Retinal pigment epithelial cell (primary cell): Measurements from ENCODE around the gene DTX1.
"Not testable (repeated sequence)": the region's sequence is repeated elsewhere in the genome, so short reads cannot be mapped to it uniquely, and the experiment has no call there.

Experiments used
- DNase-seq: peaks from one replicate; pipeline ENCODE4 v3.0.0-alpha.2; 2010; ENCODE audit warnings: low read depth
- H3K4me3 ChIP-seq: 2 replicates; pipeline ENCODE4 v1.5.1; 2011; ENCODE audit warnings: mild to moderate bottlenecking, low read length, control low read depth, moderate library complexity
- CTCF ChIP-seq: conservative IDR thresholded peaks from 2 replicates; pipeline ENCODE4 v1.5.1; 2011; ENCODE audit warnings: low read depth, low read length, control low read depth, inconsistent platforms

The DTX1 gene

GRCh38 chr12:113137861-113138783 lies 81.6 kb downstream of the DTX1 start:
- no peak for TF ChIP-seq CTCF
- DNase-seq: no peak

DNA sequence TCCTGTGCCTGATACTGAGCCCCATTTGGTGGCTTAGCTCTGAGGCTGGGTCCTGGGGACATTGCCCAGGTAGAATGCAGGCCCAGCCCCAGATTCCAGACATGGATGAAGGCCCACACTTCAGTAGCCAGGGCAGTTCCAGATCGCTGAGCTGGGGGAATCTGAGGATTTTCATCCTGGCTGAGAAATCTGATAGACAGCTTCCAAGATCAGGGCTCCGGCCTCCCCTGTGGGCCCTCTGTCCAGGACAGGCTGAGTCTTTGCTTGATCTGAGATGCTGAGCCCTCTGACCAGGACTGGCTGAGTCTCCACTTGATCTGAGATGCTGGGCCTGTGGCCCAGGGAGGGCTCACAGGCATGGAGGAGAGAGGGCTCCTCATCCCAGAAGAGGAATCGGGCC lies 82.3 kb downstream of the DTX1 start:
- no peak for DNase-seq
- no peak overlapping the region for H3K4me3 ChIP-seq
- TF ChIP-seq CTCF: no peak

More at GRCh38 chr12:113137861-113138783, 81.6 kb downstream of the DTX1 start:
- H3K4me3 ChIP-seq: no peak overlapping the region

- no peak overlapping the region for H3K4me3 ChIP-seq
- DNase-seq: no peak
- no peak for TF ChIP-seq CTCF
Observed at GRCh38 chr12:113140706-113141105, 84.2 kb downstream of the DTX1 start.

- not testable (repeated sequence) for H3K4me3 ChIP-seq, DNase-seq
Observed at GRCh38 chr12:113141716-113142115, 85.2 kb downstream of the DTX1 start.

- no peak overlapping the region for H3K4me3 ChIP-seq
- DNase-seq: no peak
- TF ChIP-seq CTCF: no peak
Observed at GRCh38 chr12:113142173-113142885, 85.8 kb downstream of the DTX1 start.

DNA sequence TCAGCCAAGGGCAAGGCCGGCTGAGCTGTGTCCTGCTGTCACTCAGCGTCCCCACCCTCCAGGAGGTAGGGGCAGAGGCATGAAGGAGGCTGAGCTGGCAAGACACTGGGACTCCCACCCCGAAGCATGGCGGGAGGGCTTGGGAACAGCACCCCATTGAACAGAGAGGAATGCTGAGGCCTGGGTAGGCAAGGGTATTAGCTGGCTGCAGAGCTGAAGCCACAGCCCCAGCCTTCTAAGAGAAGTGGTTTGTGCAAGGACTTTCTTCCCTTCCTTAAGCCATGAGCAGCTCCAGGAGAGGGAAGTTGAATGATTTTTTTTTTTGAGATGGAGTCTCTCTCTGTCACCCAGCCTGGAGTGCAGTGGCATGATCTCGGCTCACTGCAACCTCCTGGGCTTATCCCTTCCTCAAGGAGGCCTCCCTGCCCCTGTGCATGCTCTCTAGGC lies 86.4 kb downstream of the DTX1 start:
- no peak for TF ChIP-seq CTCF
- no peak for DNase-seq

DNA sequence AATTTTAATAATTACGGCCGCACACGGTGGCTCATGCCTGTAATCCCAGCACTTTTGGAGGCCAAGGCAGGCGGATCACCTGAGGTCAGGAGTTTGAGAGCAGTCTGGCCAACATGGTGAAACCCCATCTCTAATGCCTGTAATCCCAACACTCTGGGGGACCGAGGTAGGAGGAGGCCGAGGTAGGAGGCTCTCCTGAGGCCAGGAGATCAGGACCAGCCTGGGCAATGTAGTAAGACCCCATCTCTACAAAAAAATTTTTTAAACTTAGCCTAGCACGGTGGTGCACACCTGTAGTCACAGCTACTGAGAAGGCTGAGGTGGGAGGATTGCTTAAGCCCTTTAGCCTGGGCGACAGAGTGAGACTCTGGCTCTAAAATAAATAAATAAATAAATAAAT lies 87.4 kb downstream of the DTX1 start:
- H3K4me3 ChIP-seq: no peak overlapping the region
- DNase-seq: no peak
- TF ChIP-seq CTCF: no peak

More for the DNA sequence above, 86.4 kb downstream of the DTX1 start:
- no peak overlapping the region for H3K4me3 ChIP-seq
